Superior temporal gyrus (tissue), 1 donor: ENCODE measurements around the gene DNASE1L2.

ENCODE experiments used
- DNase-seq: peaks from one replicate; pipeline ENCODE4 v3.0.0-alpha.2; 2016; ENCODE audit errors: extremely low spot score

The DNASE1L2 gene

GRCh38 chr16:2223221-2223941 is 12.9 kb upstream of the DNASE1L2 start, which contains the start of gene E4F1:
TSS of gene E4F1 (plus strand) at chr16:2223591. CDS start at chr16:2223614, 23 bp downstream.
- peak; percentile 97 for DNase-seq

GRCh38 chr16:2223942-2224486 is 12.2 kb upstream of the DNASE1L2 start:
- DNase-seq = no peak

- no peak for DNase-seq
Measured at GRCh38 chr16:2226245-2226793, 9.9 kb upstream of the DNASE1L2 start.

- DNase-seq = no peak
Measured at GRCh38 chr16:2226918-2227317, 9.3 kb upstream of the DNASE1L2 start.

GRCh38 chr16:2228161-2228824 is 8.0 kb upstream of the DNASE1L2 start:
- DNase-seq = no peak

- DNase-seq = no peak
Measured at GRCh38 chr16:2229091-2229490, 7.2 kb upstream of the DNASE1L2 start.

- no peak for DNase-seq
Measured at GRCh38 chr16:2229632-2230250, 6.5 kb upstream of the DNASE1L2 start.

- DNase-seq = no peak
Measured at GRCh38 chr16:2230376-2230775, 5.9 kb upstream of the DNASE1L2 start.

GRCh38 chr16:2231016-2231931 is 5.0 kb upstream of the DNASE1L2 start:
- DNase-seq = no peak

GRCh38 chr16:2232094-2232990 is 3.9 kb upstream of the DNASE1L2 start:
- DNase-seq = no peak

- no peak for DNase-seq
Measured at GRCh38 chr16:2233046-2233775, 3.0 kb upstream of the DNASE1L2 start.

- no peak for DNase-seq
Measured at GRCh38 chr16:2233872-2234812, 2.1 kb upstream of the DNASE1L2 start.

GRCh38 chr16:2234813-2235170 is 1.5 kb upstream of the DNASE1L2 start:
- no peak for DNase-seq

GRCh38 chr16:2235234-2235651 is 1.0 kb upstream of the DNASE1L2 start:
- no peak for DNase-seq

GRCh38 chr16:2235695-2236336 is 428 bp upstream of the DNASE1L2 start:
- no peak for DNase-seq

- no peak for DNase-seq
Measured at GRCh38 chr16:2237102-2237482, 848 bp downstream of the DNASE1L2 start.

- DNase-seq = no peak
Measured at GRCh38 chr16:2237493-2238149, 1.4 kb downstream of the DNASE1L2 start.
